ENCODE measurements around the gene DTNB.

The DTNB gene

GRCh38 chr2:25341753-25342371, 331.5 kb downstream of the DTNB start, which contains the start of gene DNMT3A:
Gene DNMT3A (minus strand): TSS chr2:25341925. CDS start chr2:25313984, 27,941 bp downstream.
- ChIA-PET CTCF (interaction anchor here (1.2 to 3.2 kb wide), 2 partner anchors 20 to 35 kb away, joined by 4 to 19 read pairs; no protein-coding TSS in a partner anchor), POLR2A (interaction anchor here (0.5 to 0.6 kb wide), 2 partner anchors 29 to 179 kb away, joined by 3 to 6 read pairs; no protein-coding TSS in a partner anchor)
- Histone ChIP-seq H3K36me3 (ENCODE audit: control insufficient read depth in 2 of 2, insufficient read depth in 1 of 2, low read length in 2 of 2) (no peaks in the 10 kb centered on the region), H3K4me3 (ENCODE audit: low read depth, low read length) (peak within 1 kb of the TSS; percentile 64), H3K4me1 (ENCODE audit: control insufficient read depth, insufficient read depth, low read length) (peaks cover 2% of the 10 kb centered on the region), H3K27ac (ENCODE audit: extremely low read depth, low read depth, low read length) (peak within 1 kb of the TSS; percentile 87; the same call in 1 of the 2 replicates), H3K9me3 (ENCODE audit: control insufficient read depth, insufficient read depth, low read depth, low read length) (no peaks in the 10 kb centered on the region)
- TF ChIP-seq ZNF768 (tag by site-specific recombination; IDR thresholded peaks at IDR 0.05) (no peak), ZNF391 (tag by site-specific recombination; IDR thresholded peaks at IDR 0.05; ENCODE audit: borderline replicate concordance, low read depth) (no peak), YY2 (tag by site-specific recombination; IDR thresholded peaks at IDR 0.05) (no peak), ZNF324 (tag by site-specific recombination; IDR thresholded peaks at IDR 0.05) (no peak)

GRCh38 chr2:25341011-25341727, 332.2 kb downstream of the DTNB start:
- Histone ChIP-seq H3K27ac (ENCODE audit: extremely low read depth, low read depth, low read length) (peak overlapping the region; percentile 84; the same call in 1 of the 2 replicates), H3K36me3 (ENCODE audit: control insufficient read depth in 2 of 2, insufficient read depth in 1 of 2, low read length in 2 of 2) (no peaks in the 10 kb centered on the region), H3K9me3 (ENCODE audit: control insufficient read depth, insufficient read depth, low read depth, low read length) (no peaks in the 10 kb centered on the region), H3K4me3 (ENCODE audit: low read depth, low read length) (peak overlapping the region; percentile 64), H3K4me1 (ENCODE audit: control insufficient read depth, insufficient read depth, low read length) (peaks cover 2% of the 10 kb centered on the region; the same call in 1 of the 2 replicates)
- POLR2A ChIA-PET: no interaction called here
- CTCF ChIA-PET: no interaction called here
- TF ChIP-seq ZBTB20 (tag by site-specific recombination; IDR thresholded peaks at IDR 0.05): no peak
- TF ChIP-seq ZNF449 (tag by site-specific recombination; IDR thresholded peaks at IDR 0.05): no peak
- no peak for TF ChIP-seq ZNF2 (tag by site-specific recombination; IDR thresholded peaks at IDR 0.05)
- no peak for TF ChIP-seq ZNF223 (tag by site-specific recombination; IDR thresholded peaks at IDR 0.05)
- TF ChIP-seq ZNF488 (tag by site-specific recombination; IDR thresholded peaks at IDR 0.05): no peak
- TF ChIP-seq ZNF202 (tag by site-specific recombination; IDR thresholded peaks at IDR 0.05; ENCODE audit: borderline replicate concordance): no peak
- TF ChIP-seq ZBTB8A (tag by site-specific recombination; IDR thresholded peaks at IDR 0.05): no peak
- no peak for TF ChIP-seq PRDM6 (tag by site-specific recombination; IDR thresholded peaks at IDR 0.05)
- no peak for TF ChIP-seq SCRT1 (tag by site-specific recombination; IDR thresholded peaks at IDR 0.05; ENCODE audit: borderline replicate concordance)
- no peak for TF ChIP-seq ZNF549 (tag by site-specific recombination; IDR thresholded peaks at IDR 0.05)
- no peak for TF ChIP-seq SCRT2 (tag by site-specific recombination; IDR thresholded peaks at IDR 0.05)
- no peak for TF ChIP-seq AEBP2 (tag by site-specific recombination; IDR thresholded peaks at IDR 0.05; ENCODE audit: borderline replicate concordance)
- no peak for TF ChIP-seq HOXD13 (CRISPR knock-in tag; IDR thresholded peaks at IDR 0.05; ENCODE audit: borderline replicate concordance)
- TF ChIP-seq GFI1B (tag by site-specific recombination; IDR thresholded peaks at IDR 0.05): no peak
- TF ChIP-seq ZFP41 (tag by site-specific recombination; IDR thresholded peaks at IDR 0.05; ENCODE audit: borderline replicate concordance): no peak
- TF ChIP-seq ZNF146 (tag by site-specific recombination; IDR thresholded peaks at IDR 0.05): no peak
- TF ChIP-seq ZNF623 (tag by site-specific recombination; IDR thresholded peaks at IDR 0.05): no peak
- TF ChIP-seq ZNF391 (tag by site-specific recombination; IDR thresholded peaks at IDR 0.05; ENCODE audit: borderline replicate concordance, low read depth): no peak
